ENCODE data around the gene POP7. TPM values are rescaled to one million over a fixed set of nuclear protein-coding genes. Genes with fewer than 3 reads are reported as not detected.

POP7 gene
- total and polyA plus RNA-seq, 2 donors from 2014 or later = 25.7 to 41.8 TPM

- FAIRE-seq (no peak), DNase-seq (peak in 2 of 5 donors; percentile 41 to 71)
- TF ChIP-seq CTCF (IDR thresholded peaks at IDR 0.05; ENCODE audit: borderline replicate concordance, extremely low read depth, insufficient read depth) = no peak
- no peak overlapping the region for H3K27ac ChIP-seq (ENCODE audit: low read depth in 2 of 2, low read length in 2 of 2)
- no peaks in the 10 kb centered on the region for H3K9me3 ChIP-seq (ENCODE audit: control insufficient read depth in 2 of 3, insufficient read depth in 1 of 3, low read length in 3 of 3)
- no peak overlapping the region for H3K4me3 ChIP-seq (ENCODE audit: low read length in 3 of 3)
- H3K27me3 ChIP-seq (ENCODE audit: control insufficient read depth, insufficient read depth, low read length) = no peaks in the 10 kb centered on the region
- intact Hi-C loops (cut with DNase I) = loop anchor here (10.0 kb wide), 2 partner anchors 107 to 217 kb away; partner anchors contain the start of genes SAP25 and SPACDR
- H3K4me1 ChIP-seq (ENCODE audit: control insufficient read depth in 2 of 3, insufficient read depth in 2 of 3, low read depth in 1 of 3, low read length in 3 of 3) = no peaks in the 10 kb centered on the region
- H3K9ac ChIP-seq (ENCODE audit: low read length in 3 of 3) = no peak overlapping the region
- H3K36me3 ChIP-seq (ENCODE audit: control insufficient read depth in 2 of 3, insufficient read depth in 3 of 3, low read length in 3 of 3) = peaks cover 2 to 41% (median 26%) of the 10 kb centered on the region in 3 donors
These were observed 24.3 kb upstream of the POP7 start for GRCh38 chr7:100681491-100682227.

- H3K27me3 ChIP-seq (ENCODE audit: control insufficient read depth, insufficient read depth, low read length) = no peaks in the 10 kb centered on the region
- intact Hi-C loops (cut with DNase I) = loop anchor here (10.0 kb wide), 2 partner anchors 107 to 217 kb away; partner anchors contain the start of genes SAP25 and SPACDR
- H3K27ac ChIP-seq (ENCODE audit: low read depth in 2 of 2, low read length in 2 of 2) = no peak overlapping the region
- DNase-seq (peak in 2 of 5 donors; percentile 57 to 77), FAIRE-seq (no peak)
- H3K9ac ChIP-seq (ENCODE audit: low read length in 3 of 3) = no peak overlapping the region
- H3K4me1 ChIP-seq (ENCODE audit: control insufficient read depth in 2 of 3, insufficient read depth in 2 of 3, low read depth in 1 of 3, low read length in 3 of 3) = no peaks in the 10 kb centered on the region
- H3K4me3 ChIP-seq (ENCODE audit: low read length in 3 of 3) = no peak overlapping the region
- H3K36me3 ChIP-seq (ENCODE audit: control insufficient read depth in 2 of 3, insufficient read depth in 3 of 3, low read length in 3 of 3) = peaks cover 2 to 35% (median 21%) of the 10 kb centered on the region in 3 donors
- no peaks in the 10 kb centered on the region for H3K9me3 ChIP-seq (ENCODE audit: control insufficient read depth in 2 of 3, insufficient read depth in 1 of 3, low read length in 3 of 3)
- no peak for TF ChIP-seq CTCF (IDR thresholded peaks at IDR 0.05; ENCODE audit: borderline replicate concordance, extremely low read depth, insufficient read depth)
These were observed 23.6 kb upstream of the POP7 start for GRCh38 chr7:100682228-100682741.

DNA sequence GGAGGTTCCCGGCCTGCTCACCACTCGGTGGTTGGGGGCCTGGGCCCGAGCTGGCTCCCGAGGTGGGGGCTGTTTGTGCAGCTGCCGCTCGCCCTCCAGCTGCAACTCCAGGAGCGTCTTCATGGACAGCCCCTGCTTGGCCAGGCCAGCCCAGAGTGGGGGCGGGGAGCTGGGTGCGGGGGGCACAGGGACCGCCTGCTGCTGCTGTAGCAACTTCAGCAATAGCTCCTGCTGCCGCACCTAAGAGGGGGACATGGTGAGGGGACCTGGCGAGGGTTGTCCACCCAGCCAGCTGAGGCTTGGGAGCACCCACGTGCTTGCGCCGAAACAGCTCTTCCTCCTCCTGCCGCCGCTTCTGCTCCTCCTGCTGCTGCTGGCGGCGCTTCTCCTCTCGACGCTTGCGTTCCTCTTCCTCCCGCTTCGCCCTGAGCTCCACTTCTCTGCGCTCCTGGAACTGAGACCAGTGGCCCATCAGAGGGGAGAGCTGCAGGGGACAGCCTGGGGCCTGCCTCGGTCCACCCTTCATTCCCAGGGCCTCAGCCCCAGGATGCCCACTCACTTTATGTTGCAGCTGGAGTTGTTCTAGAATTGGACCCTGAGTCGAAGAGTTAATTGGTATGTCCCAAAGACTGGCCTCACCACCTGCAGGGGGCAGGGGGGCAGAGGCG lies 22.8 kb upstream of the POP7 start:
- FAIRE-seq = no peak
- no peak for TF ChIP-seq CTCF (IDR thresholded peaks at IDR 0.05; ENCODE audit: borderline replicate concordance, extremely low read depth, insufficient read depth)
- DNase-seq = peak in 2 of 5 donors; percentile 41 to 78
- Histone ChIP-seq H3K27ac (ENCODE audit: low read depth in 2 of 2, low read length in 2 of 2) (no peak overlapping the region), H3K36me3 (ENCODE audit: control insufficient read depth in 2 of 3, insufficient read depth in 3 of 3, low read length in 3 of 3) (peaks cover 2 to 26% (median 16%) of the 10 kb centered on the region in 3 donors), H3K4me3 (ENCODE audit: low read length in 3 of 3) (no peak overlapping the region), H3K9me3 (ENCODE audit: control insufficient read depth in 2 of 3, insufficient read depth in 1 of 3, low read length in 3 of 3) (no peaks in the 10 kb centered on the region), H3K4me1 (ENCODE audit: control insufficient read depth in 2 of 3, insufficient read depth in 2 of 3, low read depth in 1 of 3, low read length in 3 of 3) (no peaks in the 10 kb centered on the region), H3K27me3 (ENCODE audit: control insufficient read depth, insufficient read depth, low read length) (no peaks in the 10 kb centered on the region), H3K9ac (ENCODE audit: low read length in 3 of 3) (no peak overlapping the region)
- intact Hi-C loops (cut with DNase I) = loop anchor here (10.0 kb wide), 2 partner anchors 108 to 218 kb away; partner anchors contain the start of genes SAP25 and SPACDR

All from kidney (tissue), 14 donors.